SU-DHL-6 (cell line): ENCODE results near the gene LDB2.

Experiments used
- CTCF ChIP-seq: fragments of 200-600 bp; sonication (generic); IDR thresholded peaks from one replicate; pipeline ENCODE4 v1.5.1; 2017; ENCODE audit warnings: antibody characterized with exemption, mild to moderate bottlenecking, low read length, moderate library complexity; ENCODE audit not compliant: insufficient read depth, poor library complexity, severe bottlenecking
- EZH2phosphoT487 ChIP-seq: fragments of 200-600 bp; sonication (generic), shearing (Covaris generic); conservative IDR thresholded peaks from 2 replicates; pipeline ENCODE4 v1.6.1; 2018; ENCODE audit warnings: mild to moderate bottlenecking, antibody characterized with exemption, low read length, moderate library complexity, mixed read lengths

- no peak for TF ChIP-seq CTCF
- TF ChIP-seq EZH2phosphoT487 = no peak
These were observed 281.0 kb downstream of the LDB2 start for GRCh38 chr4:16617435-16617834.
